ENCODE data around the gene EME2. TPM values are rescaled to one million over a fixed set of nuclear protein-coding genes. Genes with fewer than 3 reads are reported as not detected.

Gene EME2
- total RNA-seq, 1 experiment from 2014 or later, result 24.2 TPM

- Histone ChIP-seq H3F3A (ENCODE audit: insufficient read depth, low read depth) (no peaks in the 10 kb centered on the region), H3K36me3 (ENCODE audit: low read depth) (no peaks in the 10 kb centered on the region), H4K20me1 (ENCODE audit: insufficient read depth) (peaks cover 5% of the 10 kb centered on the region; the same call in 1 of the 2 replicates), H3K27ac (no peak overlapping the region), H3K79me2 (ENCODE audit: low read depth) (peaks cover 7% of the 10 kb centered on the region; the same call in 1 of the 2 replicates), H2AFZ (no peak overlapping the region), H3K4me1 (replicated peaks; ENCODE audit: insufficient read depth) (no peaks in the 10 kb centered on the region), H3K9me2 (ENCODE audit: insufficient read depth) (no peaks in the 10 kb centered on the region), H3K4me2 (no peak overlapping the region), H3K4me3 (no peak overlapping the region), H3K9me3 (ENCODE audit: insufficient read depth, low read depth) (no peaks in the 10 kb centered on the region), H3K27me3 (ENCODE audit: insufficient read depth, low read depth) (no peaks in the 10 kb centered on the region)
- no TSS peak for BruUV-seq (replicated peaks)
- DNase-seq, result no peak
- TF ChIP-seq EZH2 (IDR thresholded peaks at IDR 0.05; ENCODE audit: low read depth) (no peak), CTCF (conservative IDR thresholded peaks at IDR 0.05) (no peak)
- CTCF ChIA-PET, result no interaction called here
- POLR2A ChIA-PET (ENCODE audit: unreplicated experiment), result no interaction called here
- intact Hi-C loops (cut with micrococcal nuclease; ENCODE audit: unreplicated experiment), result no loop called here
Measured at GRCh38 chr16:1790611-1791255, 18.1 kb downstream of the EME2 start.

GRCh38 chr16:1791256-1791942 lies 18.8 kb downstream of the EME2 start:
- Histone ChIP-seq H3K4me1 (replicated peaks; ENCODE audit: insufficient read depth) (no peaks in the 10 kb centered on the region), H3K27ac (no peak overlapping the region), H4K20me1 (ENCODE audit: insufficient read depth) (no peaks in the 10 kb centered on the region), H3K79me2 (ENCODE audit: low read depth) (peaks cover 2% of the 10 kb centered on the region; the same call in 1 of the 2 replicates), H3K9me2 (ENCODE audit: insufficient read depth) (no peaks in the 10 kb centered on the region), H3K27me3 (ENCODE audit: insufficient read depth, low read depth) (no peaks in the 10 kb centered on the region), H3K4me2 (no peak overlapping the region), H3K4me3 (no peak overlapping the region), H3F3A (ENCODE audit: insufficient read depth, low read depth) (no peaks in the 10 kb centered on the region), H2AFZ (no peak overlapping the region), H3K36me3 (ENCODE audit: low read depth) (no peaks in the 10 kb centered on the region), H3K9me3 (ENCODE audit: insufficient read depth, low read depth) (no peaks in the 10 kb centered on the region)
- ChIA-PET POLR2A (ENCODE audit: unreplicated experiment) (interaction anchor here (0.7 kb wide), 1 partner anchor 85 kb away, joined by 17 read pairs; no protein-coding TSS in a partner anchor), CTCF (no interaction called here)
- TF ChIP-seq EZH2 (IDR thresholded peaks at IDR 0.05; ENCODE audit: low read depth), result no peak
- no peak for TF ChIP-seq CTCF (conservative IDR thresholded peaks at IDR 0.05)
- BruUV-seq (replicated peaks), result no TSS peak
- DNase-seq, result no peak
- intact Hi-C loops (cut with micrococcal nuclease; ENCODE audit: unreplicated experiment), result no loop called here

DNA sequence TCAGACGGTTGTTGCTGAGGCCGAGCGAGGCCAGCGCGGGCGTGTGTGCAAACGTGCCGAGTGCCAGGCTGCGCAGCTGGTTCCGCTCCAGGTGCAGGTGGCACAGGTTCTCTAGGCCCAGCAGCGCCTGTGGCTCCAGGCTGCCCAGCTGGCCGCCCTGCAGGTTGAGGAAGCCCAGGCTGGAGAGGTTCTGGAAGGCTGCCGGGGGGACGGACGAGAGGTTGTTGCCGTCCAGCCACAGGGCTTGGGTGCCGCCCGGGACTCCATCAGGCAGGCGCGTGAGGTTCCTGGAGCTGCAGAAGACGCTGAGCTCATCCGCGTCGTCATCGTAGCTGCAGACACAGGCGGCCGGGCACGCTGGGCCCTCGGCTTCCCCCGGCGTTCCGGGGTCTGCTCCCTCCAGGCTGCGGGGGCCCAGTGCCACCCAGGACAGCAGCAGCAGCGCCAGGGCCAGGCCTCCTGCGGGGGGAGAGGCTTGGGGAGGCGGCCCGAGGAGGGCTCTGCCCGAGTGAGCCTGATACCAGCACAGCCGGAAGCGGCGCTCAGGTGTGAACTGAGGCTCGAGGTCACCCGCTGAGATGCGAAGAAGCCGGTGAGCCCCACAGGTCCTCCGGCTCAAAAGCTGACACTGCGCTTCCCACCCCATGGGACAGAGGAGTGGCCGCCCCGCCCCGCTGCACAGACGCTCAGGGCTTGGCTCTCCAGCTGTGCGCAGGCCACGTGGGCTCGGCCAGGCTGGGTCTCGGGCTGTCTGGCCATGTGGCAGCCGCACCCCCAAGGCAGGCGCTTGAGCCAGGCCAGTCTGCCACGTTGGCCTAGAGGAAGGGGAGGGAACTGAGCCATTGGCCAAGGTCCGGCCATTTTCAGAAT lies 19.6 kb downstream of the EME2 start:
- intact Hi-C loops (cut with micrococcal nuclease; ENCODE audit: unreplicated experiment), result no loop called here
- Histone ChIP-seq H3K4me2 (no peak overlapping the region), H3K4me1 (replicated peaks; ENCODE audit: insufficient read depth) (no peaks in the 10 kb centered on the region), H3K4me3 (no peak overlapping the region), H3K36me3 (ENCODE audit: low read depth) (no peaks in the 10 kb centered on the region), H3K27ac (no peak overlapping the region), H3F3A (ENCODE audit: insufficient read depth, low read depth) (no peaks in the 10 kb centered on the region), H3K9me3 (ENCODE audit: insufficient read depth, low read depth) (no peaks in the 10 kb centered on the region), H3K79me2 (ENCODE audit: low read depth) (no peaks in the 10 kb centered on the region), H4K20me1 (ENCODE audit: insufficient read depth) (no peaks in the 10 kb centered on the region), H3K27me3 (ENCODE audit: insufficient read depth, low read depth) (no peaks in the 10 kb centered on the region), H2AFZ (no peak overlapping the region), H3K9me2 (ENCODE audit: insufficient read depth) (no peaks in the 10 kb centered on the region)
- POLR2A ChIA-PET (ENCODE audit: unreplicated experiment), result interaction anchor here (0.7 kb wide), 1 partner anchor 86 kb away, joined by 17 read pairs; no protein-coding TSS in a partner anchor
- no TSS peak for BruUV-seq (replicated peaks)
- no peak for TF ChIP-seq CTCF (conservative IDR thresholded peaks at IDR 0.05)
- no peak for TF ChIP-seq EZH2 (IDR thresholded peaks at IDR 0.05; ENCODE audit: low read depth)
- CTCF ChIA-PET, result no interaction called here
- DNase-seq, result no peak

All from PC-9 (cell line).